HG03135 (cell line): Measurements from ENCODE around the gene TLCD3A.
"Not testable (repeated sequence)": the region's sequence is repeated elsewhere in the genome, so short reads cannot be mapped to it uniquely, and the experiment has no call there.

Experiments
- ATAC-seq: cut with Tn5 transposase; IDR thresholded peaks from one replicate; pipeline ENCODE4 v1.9.1; 2021; ENCODE audit warnings: mild to moderate bottlenecking, moderate library complexity; ENCODE audit not compliant: unreplicated experiment

The TLCD3A gene

GRCh38 chr17:732067-732901 lies at the start of gene TLCD3A:
Gene TLCD3A (plus strand): TSS chr17:732596. CDS start chr17:732648, 52 bp downstream.
- ATAC-seq: no peak

DNA sequence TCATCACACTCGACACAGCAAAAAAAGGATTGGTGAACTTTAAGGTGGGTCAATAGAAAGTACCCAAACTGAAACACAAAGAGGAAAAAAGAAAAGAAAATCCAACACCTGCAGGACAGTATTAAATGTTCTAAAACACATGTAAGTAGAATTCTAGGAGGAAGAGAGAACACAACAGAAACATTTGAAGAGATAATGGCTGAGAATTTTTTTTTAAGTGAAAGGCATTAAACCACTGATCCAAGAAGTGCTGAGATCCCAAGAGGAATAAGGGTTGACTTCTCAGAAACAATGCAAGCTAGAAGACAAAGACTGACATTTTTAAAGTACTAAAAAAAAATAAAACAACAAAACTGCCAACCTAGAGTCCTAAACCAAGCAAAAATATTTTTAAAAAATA lies 49.4 kb upstream of the TLCD3A start:
- ATAC-seq: no peak

DNA sequence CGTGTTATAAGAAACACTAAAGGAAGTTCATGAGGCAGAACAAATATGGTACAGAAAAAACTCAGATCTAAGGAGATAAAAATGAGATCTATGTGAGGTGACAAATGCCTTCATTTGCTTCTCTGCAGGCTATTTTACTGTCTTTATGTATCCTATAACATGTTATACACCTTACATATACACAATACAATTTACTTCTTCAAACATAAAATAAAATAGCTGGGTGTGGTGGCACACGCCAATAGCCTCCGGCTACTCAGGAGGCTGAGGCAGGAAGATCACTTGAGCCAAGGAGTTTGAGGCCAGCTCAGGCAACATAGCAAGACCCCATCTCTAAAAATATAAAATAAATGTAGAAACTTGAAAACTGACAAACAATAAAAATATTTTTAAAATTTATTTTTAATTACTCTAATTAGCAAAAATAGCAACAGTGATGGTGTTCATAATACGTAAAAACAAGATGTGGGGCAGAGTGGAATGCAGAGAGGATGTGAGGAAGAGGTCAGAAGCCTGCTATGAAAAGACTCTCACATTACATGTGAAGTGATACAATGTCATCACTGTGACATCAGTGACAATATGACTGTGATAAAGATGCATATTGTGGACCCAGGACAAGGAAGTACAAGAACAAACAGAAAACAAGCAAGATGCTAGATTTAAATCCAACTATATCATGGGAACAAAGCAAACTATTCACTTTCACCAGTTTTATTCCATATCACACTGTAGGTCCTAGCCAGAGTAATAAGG lies 48.7 kb upstream of the TLCD3A start:
- no peak for ATAC-seq

DNA sequence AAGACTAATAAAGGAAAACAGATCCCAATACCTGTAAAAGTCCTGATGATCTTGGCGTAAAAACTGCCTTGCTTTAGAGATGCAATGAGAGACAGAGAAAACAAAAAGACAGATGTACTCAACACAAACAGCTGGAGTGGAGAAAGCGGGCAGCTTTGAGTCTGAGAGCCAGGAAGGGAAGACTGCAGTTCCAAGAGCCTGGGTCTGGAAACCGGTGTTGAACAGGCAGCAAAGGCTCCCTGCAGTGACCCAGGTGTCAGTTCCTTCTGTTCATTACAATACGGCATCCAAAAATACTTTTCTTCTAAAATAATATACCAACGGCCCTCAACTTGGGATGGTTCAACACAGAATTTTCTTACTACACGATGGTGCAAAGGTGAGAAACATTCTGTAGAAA lies 47.4 kb upstream of the TLCD3A start:
- no peak for ATAC-seq

DNA sequence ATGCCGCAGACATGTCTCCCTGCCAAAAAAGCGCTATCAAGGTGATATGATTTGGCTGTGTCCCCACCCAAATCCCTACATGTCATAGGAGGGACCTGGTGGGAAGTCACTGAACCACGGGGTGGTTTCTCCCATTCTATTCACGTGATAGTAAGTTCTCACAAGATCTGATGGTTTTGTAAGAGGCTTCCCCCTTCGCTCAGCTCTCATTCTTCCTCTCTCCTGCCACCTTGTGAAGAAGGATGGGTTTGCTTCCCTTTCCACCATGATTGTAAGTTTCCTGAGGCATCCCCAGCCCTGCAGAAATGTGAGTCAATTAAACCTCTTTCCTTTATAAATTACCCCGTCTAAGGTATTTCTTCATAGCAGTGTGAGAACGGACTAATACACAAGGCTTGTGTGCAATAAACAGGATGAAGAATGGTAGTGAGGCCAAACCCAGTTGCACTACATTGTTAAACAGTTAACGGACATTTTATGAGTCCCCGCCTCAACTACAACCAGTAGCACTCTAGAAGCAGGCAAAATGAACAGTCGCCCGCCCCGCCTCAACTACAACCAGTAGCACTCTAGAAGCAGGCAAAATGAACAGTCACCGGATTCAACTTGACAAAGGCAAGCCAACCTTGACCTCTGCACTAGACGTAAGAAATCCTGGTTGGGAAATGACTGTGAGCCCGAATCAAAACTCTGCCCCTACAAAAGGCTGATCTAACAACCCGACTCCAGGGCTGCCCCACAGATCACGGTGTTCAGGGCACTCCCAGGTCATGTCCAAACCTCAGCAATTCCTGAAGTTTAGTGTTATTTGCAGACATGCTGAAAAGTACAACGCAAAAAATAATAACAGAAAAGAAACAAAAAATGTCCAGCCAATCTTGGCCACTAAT lies 44.1 kb upstream of the TLCD3A start:
- ATAC-seq: no peak

- ATAC-seq: no peak
Measured at GRCh38 chr17:689556-690275, 42.7 kb upstream of the TLCD3A start.

GRCh38 chr17:690361-690760 lies 42.0 kb upstream of the TLCD3A start:
- ATAC-seq: no peak

DNA sequence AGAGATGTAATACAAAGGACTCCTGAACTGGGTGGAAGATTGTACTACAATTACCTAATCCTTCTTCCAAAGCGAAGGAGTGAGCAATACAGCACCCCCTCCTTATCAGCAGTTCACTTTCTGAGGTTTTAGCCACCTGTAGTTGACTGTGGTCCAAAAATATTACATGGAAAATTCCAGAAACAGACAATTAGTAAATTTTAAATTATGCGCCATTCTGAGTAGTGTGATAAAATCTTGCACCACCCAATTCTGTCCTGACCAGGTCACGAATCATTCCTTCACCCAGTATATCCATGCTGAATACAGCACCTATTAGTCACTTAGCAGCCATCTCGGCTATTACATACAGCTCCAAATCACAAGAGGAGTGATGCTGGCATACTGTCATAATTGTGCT lies 41.0 kb upstream of the TLCD3A start:
- no peak for ATAC-seq

- ATAC-seq: no peak
Measured at GRCh38 chr17:692116-692515, 40.3 kb upstream of the TLCD3A start.

DNA sequence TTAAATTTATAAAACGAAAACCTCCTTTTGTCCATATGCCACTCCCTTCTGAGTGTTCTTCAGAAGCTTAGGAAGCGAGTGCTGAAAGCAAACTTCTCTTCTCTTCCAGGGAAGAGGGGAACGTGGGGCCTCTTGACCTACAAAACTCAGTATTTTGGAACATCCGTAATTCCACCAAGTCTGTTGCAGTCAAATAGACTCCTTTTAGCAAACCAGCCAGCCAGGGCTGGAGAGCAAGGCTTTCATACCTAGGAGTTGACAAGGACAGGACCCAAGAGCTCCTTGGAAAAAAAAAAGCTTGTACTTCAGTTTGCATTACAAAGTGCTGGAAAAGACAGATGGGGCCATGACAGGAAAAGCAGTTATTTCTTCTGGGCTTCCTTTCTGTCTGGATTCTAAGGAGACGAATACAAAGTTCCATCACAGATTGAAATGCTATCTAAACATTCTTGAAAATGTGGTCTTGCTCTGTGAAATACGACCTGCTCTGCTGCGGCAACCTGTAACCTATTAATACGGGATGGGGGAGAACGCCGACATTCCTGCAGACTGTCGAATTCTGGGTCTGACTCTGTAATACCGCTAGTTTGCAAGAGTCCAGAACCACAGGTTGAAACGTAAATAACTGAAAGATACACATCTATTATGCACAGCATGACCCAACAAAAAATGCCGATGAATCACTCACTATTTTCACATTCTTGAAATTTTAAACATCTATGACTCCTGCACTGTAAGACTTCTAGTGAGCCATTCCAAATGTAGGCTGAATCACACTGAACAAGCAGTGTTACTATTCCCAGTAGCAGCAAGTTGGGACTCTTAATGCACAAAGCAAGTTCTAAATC lies 38.4 kb upstream of the TLCD3A start:
- ATAC-seq: no peak

DNA sequence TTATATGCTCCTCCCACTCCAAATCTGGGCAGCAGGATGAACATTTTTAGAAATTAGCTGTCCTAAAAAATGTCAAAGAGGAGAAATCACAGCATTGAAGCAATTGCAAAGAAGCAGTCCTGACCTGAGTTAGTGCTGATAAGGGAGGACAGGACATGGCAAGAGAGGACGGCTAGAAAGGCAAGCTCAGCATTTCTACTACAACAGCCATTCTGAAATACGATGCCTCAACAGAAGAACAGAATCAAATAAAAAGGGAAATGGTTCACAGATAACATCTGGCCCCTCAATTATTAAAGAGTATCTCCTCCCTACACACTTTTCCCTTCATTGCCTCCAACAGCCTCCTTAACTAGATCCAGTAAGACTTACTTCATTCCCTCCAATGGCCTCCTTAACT lies 36.0 kb upstream of the TLCD3A start:
- no peak for ATAC-seq

DNA sequence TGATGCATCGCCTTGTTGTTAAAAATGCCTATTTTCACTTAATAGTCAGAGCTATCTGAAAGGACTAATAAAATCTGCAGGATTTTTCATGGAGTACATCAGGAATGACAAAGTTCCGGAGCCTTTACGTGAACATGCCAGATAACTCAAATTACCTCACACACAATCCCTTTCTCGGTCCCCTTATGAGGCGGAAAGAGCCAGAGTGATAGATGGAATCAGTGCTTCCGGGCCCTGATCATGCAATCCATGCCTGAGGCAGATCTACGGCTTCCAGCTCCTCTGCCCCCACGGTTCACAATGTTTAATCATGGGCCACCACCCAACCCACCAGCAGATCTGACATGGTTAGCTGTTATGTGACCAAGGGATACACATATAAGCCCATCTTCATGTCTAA lies 34.7 kb upstream of the TLCD3A start:
- no peak for ATAC-seq

DNA sequence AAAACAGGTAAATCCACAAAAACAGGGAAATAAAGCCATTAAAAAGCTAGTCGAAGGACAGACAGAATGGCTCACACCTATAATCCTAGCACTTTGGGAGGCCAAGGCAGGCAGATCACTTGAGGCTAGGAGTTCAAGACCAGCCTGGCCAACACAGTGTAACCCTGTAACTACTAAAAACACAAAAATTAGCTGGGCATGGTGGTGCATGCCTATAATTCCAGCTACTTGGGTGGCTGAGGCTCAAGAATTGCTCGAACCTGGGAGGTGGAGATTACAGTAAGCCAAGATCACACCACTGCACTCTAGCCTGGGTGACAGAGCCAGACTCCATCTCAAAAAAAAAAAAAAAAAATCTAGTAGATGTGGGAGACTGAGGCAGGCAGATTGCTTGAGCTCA lies 34.3 kb upstream of the TLCD3A start:
- ATAC-seq: not testable (repeated sequence)

- ATAC-seq: no peak
Measured at GRCh38 chr17:699345-699744, 33.1 kb upstream of the TLCD3A start.

DNA sequence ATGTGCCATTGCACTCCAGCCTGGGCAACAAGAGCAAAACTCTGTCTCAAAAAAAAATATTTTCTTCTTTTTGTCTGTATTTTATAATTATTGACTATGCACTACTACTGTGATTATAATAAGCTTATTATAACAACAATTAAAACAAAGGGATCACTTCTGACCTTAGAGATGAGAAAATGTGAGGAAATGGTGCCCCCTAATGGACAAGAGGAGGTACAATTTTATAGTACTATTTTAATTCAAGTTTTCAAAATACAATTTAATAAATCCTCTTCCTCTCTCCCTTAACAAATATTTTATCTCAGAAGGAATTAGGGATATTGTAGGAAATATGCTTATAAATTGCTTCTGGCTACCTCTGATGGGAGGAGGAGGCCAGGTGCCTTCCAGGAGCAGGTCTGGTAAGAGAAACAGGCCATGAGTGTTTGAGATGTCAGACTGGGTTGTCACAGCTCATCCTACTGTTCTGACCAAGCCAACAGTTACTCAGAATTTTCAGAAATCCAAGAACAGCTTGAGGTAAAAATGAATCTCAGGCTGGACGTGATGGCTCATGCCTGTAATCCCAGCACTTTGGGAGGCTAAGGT lies 31.8 kb upstream of the TLCD3A start:
- no peak for ATAC-seq

GRCh38 chr17:703081-703875 lies 29.1 kb upstream of the TLCD3A start:
- ATAC-seq: no peak

DNA sequence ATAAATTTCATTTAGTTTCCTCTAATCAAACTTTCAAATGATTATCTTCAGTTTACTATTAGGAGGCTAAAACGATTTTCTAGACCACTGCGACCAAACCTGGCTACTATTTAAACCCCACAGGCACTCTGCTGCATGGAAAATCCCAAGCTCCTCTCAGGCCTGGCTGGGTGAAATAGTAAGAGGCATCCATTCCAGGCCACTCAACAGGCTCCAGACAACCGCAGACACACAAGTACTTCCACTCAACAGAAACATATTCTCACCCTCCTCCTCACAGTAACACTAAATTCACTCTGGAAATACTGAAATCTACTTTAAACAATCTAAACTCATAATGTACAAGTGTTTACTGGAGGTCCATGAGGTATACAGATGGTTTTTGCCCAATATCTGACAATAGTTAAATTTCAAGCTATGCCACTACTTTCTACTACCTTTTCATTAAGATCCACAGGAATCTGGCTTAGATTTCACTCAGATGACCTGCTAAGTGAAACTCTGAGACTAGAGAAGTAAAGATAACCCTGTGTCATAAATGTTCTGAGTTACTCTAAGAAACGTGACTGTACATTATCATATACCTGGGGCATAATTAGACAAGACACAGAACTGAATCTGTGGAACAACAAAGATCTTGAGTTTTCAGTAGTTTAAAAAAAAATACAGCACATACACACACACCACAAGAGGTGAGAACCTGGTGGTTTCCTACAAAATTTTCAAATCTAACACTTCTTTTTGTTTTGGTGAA lies 28.1 kb upstream of the TLCD3A start:
- no peak for ATAC-seq

- no peak for ATAC-seq
Measured at GRCh38 chr17:705011-705410, 27.4 kb upstream of the TLCD3A start.
